Right ventricle myocardium inferior (tissue), 1 donor: Measurements from ENCODE around the gene ARHGAP42. TPM values are rescaled to one million over a fixed set of nuclear protein-coding genes. Genes with fewer than 3 reads are reported as not detected.

ENCODE experiments used
- ATAC-seq: fragments of 200-7000 bp; cut with Tn5 transposase; one replicate; pipeline ENCODE4 v1.9.1; 2020; ENCODE audit warnings: mild to moderate bottlenecking, moderate library complexity
- DNase-seq: peaks from one replicate; pipeline ENCODE4 v3.0.0; 2021; ENCODE audit errors: missing footprints
- intact Hi-C: fragments of 100-400 bp; cut with DNase I; formaldehyde crosslinking; loops from one replicate; pipeline ENCODE4 v1.11.0; 2022
- total RNA-seq: library from RNA; stranded (reverse); fragmentation: NEBNext Ultra II Directional; extraction: Animal tissue kit (Norgen Biotek cat#: 25700); gene quantifications from one replicate; pipeline ENCODE4 v1.2.1, GENCODE V29; 2021
- donor health status: DM: no; HTN: yes; CAD: no; lungs with severe emphysema.

The ARHGAP42 gene
- total RNA-seq, 1 donor from 2014 or later, result 4.5 TPM

- ATAC-seq (no peak), DNase-seq (no peak)
- intact Hi-C loops, result loop anchor here (5.0 kb wide), 1 partner anchor 32 kb away; no protein-coding TSS in a partner anchor
Measured at GRCh38 chr11:100914415-100915110, 227.5 kb downstream of the ARHGAP42 start.

DNA sequence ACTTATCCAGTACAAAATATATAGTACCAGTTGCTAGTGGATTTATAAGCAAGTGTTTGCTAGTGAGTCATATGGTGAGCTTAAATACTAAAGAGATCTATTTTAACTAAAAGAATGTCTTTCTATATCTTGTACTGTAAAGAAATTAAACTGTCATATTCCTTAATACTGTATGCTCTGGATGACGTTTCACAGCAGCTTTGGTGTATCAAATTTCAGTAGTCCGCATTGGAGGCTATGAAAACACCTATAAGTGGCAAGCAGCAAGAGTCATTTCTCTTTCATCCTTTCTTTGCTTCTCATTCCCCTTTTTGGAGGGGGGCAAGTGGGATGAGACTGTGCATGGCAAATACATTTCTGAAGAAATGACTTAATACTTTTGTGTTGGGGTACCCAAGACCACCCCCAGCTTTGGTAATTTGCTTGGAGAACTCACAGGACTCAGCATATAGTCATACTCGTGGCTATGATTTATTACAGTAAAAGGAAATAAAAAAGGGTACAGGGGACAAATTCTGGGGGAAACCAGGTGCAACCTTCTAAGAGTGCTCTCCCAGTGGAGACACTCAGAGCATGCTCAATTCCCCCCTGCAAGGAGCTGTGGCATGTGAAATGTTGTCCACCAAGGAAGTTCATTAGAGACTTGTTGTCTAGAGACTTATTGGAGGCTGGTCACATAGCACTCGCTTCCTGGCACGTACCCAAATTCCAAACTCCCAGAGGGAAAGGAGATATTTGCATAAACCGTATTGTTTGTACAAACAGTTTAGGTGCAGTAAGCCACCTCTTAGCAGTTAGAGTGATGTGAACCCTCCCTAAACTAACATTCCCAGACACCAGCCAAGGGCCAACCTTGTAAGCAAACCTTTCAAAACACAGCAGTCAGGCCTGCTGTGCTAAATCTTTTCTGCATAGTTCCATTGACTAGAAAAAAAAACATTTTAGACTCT lies 231.7 kb downstream of the ARHGAP42 start:
- no peak for DNase-seq
- intact Hi-C loops, result loop anchor here (5.0 kb wide), 1 partner anchor 37 kb away; no protein-coding TSS in a partner anchor
- no peak for ATAC-seq

DNA sequence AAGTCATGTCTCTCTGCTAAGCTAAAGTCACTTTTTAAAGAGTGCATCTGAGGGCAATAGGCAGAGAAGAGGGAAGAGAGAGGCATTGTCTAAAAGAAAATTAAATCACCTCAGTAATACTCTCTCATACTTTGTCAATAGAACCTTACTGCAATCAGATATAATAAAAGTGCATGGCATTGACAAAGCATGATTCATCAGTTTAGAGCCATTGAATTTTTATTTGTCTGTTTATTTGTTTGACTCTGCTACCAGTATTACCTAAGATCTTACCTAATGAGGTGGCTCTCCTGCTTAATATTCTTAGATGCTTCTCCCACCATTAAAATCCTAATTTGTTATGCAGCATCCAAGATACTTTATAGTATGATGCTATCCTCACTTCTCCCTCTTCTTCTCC lies 233.5 kb downstream of the ARHGAP42 start:
- intact Hi-C loops, result no loop called here
- DNase-seq (no peak), ATAC-seq (no peak)

- DNase-seq, result no peak
- intact Hi-C loops, result no loop called here
- no peak for ATAC-seq
Measured at GRCh38 chr11:100922121-100922520, 235.0 kb downstream of the ARHGAP42 start.

- DNase-seq (no peak), ATAC-seq (no peak)
- intact Hi-C loops, result no loop called here
Measured at GRCh38 chr11:100923555-100923954, 236.5 kb downstream of the ARHGAP42 start.

GRCh38 chr11:100925935-100926334 lies 238.8 kb downstream of the ARHGAP42 start:
- DNase-seq (no peak), ATAC-seq (no peak)
- intact Hi-C loops, result loop anchor here (5.0 kb wide), 1 partner anchor 69 kb away; no protein-coding TSS in a partner anchor

- no peak for ATAC-seq
- no peak for DNase-seq
- intact Hi-C loops, result loop anchor here (5.0 kb wide), 1 partner anchor 70 kb away; no protein-coding TSS in a partner anchor
Measured at GRCh38 chr11:100927579-100927978, 240.5 kb downstream of the ARHGAP42 start.

DNA sequence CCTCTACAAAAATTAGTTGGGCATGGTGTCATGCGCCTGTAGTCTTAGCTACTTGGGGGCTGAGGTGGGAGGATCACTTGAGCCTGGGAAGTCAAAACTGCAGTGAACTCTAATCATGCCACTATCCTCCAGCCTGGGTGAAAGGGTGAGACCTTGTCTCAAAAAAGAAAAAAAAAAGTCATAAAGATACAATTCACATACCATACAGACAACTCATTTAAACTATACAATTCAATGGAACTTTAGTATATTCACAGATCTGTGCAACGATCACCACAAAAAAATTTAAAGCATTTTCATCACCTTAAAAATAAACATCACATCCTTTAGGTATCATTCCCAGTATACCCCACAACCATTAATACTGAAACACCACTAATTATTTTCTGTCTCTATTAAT lies 241.3 kb downstream of the ARHGAP42 start:
- DNase-seq (no peak), ATAC-seq (no peak)

GRCh38 chr11:100929377-100929776 lies 242.3 kb downstream of the ARHGAP42 start:
- ATAC-seq (no peak), DNase-seq (no peak)
- intact Hi-C loops, result loop anchor here (2.0 to 5.0 kb wide), 2 partner anchors 72 to 353 kb away; no protein-coding TSS in a partner anchor

More for the DNA sequence above, 241.3 kb downstream of the ARHGAP42 start:
- intact Hi-C loops, result loop anchor here (2.0 to 5.0 kb wide), 2 partner anchors 71 to 352 kb away; no protein-coding TSS in a partner anchor

DNA sequence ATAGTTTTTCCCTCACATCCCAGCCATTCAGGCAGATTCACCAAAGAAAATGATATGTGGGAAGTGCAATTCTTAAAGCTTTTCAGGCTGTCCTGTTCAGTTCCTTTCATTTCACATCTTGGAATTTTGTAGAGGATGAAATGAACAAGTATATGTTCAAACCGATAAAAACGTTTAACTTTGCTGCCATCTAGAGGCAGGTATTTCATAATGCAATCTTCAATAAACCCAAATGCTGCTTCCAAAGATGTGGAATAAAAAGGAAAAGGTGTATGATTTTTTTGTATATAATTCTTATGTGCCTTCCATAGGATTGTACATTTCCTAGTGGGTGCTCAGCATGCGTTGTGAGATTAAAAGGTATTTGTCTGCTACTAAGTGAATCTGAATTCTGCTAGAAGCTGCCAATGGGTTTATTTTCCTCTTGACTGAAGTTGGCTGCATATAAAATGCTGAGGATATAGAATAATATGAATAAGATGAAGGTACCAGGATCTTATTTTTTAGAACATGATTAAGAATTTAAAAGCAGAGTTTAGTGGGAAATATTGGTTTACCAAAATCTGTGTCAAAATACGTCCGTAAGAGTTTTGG lies 243.2 kb downstream of the ARHGAP42 start:
- ATAC-seq, result peak; percentile 42
- intact Hi-C loops, result loop anchor here (5.0 kb wide), 1 partner anchor 248 kb away; no protein-coding TSS in a partner anchor
- no peak for DNase-seq

- DNase-seq (no peak), ATAC-seq (no peak)
- intact Hi-C loops, result loop anchor here (5.0 kb wide), 1 partner anchor 250 kb away; no protein-coding TSS in a partner anchor
Measured at GRCh38 chr11:100932474-100933100, 245.5 kb downstream of the ARHGAP42 start.

DNA sequence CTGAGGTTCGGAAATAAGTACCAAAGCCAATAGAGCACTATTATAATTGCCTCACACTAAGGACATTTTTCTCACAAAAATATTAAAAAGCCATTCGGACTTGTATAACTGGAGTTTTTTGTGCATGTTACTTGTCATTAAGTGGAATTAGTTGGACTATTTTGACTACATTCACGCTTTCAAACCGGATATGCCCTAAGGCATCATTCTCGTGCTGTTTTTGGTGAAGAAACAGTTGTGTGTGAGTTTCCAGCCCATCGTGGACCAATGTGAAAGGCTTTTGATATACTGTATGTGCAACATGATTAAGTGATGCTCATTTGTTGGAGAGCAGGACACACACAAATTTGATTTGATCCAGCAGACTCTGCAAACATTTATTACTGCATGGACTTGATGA lies 249.7 kb downstream of the ARHGAP42 start:
- no peak for ATAC-seq
- no peak for DNase-seq
- intact Hi-C loops, result no loop called here

GRCh38 chr11:100939571-100939970 lies 252.5 kb downstream of the ARHGAP42 start:
- intact Hi-C loops, result no loop called here
- DNase-seq (no peak), ATAC-seq (no peak)

DNA sequence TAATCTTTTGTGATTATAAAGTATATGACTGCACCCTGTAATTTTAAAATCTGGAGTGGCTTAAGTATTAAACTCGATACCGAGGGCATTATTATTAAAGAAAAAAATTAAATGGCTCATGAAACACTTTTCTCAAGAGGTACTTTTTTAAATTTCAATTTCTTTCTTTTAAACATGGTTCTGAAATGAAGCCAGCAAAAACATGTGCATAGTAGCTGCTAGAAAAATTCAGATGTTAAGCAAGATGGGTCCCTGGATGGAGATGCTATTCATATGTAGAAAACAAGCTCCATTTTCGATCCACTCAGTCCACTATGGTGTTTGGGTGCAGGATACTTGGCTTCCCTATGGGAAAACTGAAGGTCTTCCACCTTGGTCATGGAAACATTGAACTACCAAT lies 253.0 kb downstream of the ARHGAP42 start:
- intact Hi-C loops, result no loop called here
- DNase-seq, result no peak
- no peak for ATAC-seq

- no peak for DNase-seq
- no peak for ATAC-seq
- intact Hi-C loops, result no loop called here
Measured at GRCh38 chr11:100941033-100941432, 253.9 kb downstream of the ARHGAP42 start.

DNA sequence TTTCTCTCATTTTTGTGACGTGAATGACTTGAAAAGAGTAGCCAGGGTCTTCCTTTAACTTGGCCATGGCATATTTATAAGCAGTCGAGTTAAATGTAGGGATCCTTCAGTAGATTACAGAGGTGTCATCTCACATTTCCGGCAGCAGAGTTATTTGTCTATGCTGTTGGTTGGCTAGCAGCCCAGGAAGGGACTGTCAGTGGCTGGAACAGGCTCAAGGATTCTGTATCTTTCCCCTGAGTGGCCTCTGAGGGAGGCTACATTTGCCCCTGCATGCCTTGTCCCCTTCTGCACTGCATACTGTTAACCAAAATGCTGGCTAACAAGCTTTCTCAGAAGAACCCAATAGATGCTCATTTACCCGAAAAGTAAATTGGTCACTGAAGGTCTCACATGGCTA lies 254.9 kb downstream of the ARHGAP42 start:
- intact Hi-C loops, result no loop called here
- ATAC-seq, result peak; percentile 84
- DNase-seq, result peak; percentile 70

DNA sequence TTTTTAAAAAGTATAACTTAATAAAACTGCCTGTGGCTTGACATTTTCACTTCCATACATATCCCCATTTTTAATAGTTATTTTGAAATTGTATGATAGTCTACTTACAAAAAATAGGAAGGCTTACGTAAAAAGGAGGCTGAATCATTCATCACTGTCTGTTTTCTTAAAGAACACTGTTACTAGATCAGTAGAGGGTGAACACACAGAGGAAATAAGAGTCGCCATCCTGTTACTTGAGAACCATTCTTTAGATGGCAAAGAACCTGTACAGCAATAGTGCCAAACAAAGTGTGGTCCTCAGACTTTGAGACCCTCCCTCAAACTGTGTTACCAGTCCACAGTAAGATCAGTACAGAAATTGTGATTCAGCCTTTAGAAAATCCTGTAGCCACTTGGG lies 261.8 kb downstream of the ARHGAP42 start:
- no peak for ATAC-seq
- DNase-seq, result no peak
- intact Hi-C loops, result no loop called here

DNA sequence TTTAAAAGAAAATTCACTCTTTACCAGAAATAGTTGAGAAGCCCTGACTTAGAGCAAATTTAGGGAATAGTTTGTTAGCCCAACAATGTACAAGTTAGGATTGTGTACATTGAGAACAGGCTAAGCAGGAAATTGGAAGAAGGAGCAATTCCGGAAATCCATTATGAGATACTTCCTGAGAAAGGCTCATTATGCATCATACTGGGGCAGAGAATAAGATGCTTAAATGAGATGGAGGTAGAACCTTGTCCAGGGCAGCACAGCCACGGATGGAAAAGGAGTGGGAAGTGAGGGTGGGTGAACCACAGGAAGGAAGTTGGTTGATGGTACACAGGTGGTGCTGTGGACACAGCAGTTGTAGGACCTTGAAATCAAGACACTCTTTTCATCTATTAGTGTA lies 262.4 kb downstream of the ARHGAP42 start:
- intact Hi-C loops, result no loop called here
- no peak for DNase-seq
- no peak for ATAC-seq

GRCh38 chr11:100955318-100955717 lies 268.2 kb downstream of the ARHGAP42 start:
- no peak for ATAC-seq
- no peak for DNase-seq
- intact Hi-C loops, result no loop called here
